GM18858 (cell line): ENCODE results near the gene PPP1CC.
"Not testable (repeated sequence)": the region's sequence is repeated elsewhere in the genome, so short reads cannot be mapped to it uniquely, and the experiment has no call there.

Source experiments
- ATAC-seq: cut with Tn5 transposase; IDR thresholded peaks from one replicate; pipeline ENCODE4 v1.9.1; 2021; ENCODE audit not compliant: unreplicated experiment

PPP1CC gene

DNA sequence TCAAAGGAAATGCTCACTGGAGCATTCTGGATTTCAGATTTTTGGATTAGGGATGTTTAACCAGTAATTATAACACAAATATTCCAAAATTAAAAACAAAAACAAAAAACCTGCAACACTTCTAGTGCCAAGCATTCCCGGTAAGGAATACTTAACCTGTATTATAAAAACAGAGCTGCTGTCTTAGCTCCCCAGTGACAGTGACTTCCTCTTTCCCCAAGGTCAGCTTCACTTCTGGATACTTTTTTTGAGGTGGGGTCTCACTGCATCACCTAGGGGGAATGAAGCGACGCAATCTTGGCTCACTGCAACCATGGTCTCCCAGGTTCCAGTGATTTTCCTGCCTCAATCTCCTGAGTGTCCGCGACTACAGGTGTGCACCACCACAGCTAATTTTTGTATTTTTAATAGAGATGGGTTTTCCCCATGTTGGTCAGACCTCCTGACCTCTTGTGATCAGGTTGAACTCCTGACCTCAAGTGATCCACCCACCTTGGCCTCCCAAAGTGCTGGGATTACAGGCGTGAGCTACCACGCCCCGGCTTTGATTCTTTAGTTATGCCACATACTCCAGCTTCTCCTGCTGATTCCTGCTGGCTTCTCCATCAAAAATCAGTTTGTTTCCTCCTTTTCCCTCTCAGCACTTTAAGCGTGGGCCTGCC, 15.9 kb downstream of the PPP1CC start:
- ATAC-seq, result no peak

- ATAC-seq, result no peak
Measured at GRCh38 chr12:110726028-110726427, 16.7 kb downstream of the PPP1CC start.

- no peak for ATAC-seq
Measured at GRCh38 chr12:110725267-110725666, 17.4 kb downstream of the PPP1CC start.

DNA sequence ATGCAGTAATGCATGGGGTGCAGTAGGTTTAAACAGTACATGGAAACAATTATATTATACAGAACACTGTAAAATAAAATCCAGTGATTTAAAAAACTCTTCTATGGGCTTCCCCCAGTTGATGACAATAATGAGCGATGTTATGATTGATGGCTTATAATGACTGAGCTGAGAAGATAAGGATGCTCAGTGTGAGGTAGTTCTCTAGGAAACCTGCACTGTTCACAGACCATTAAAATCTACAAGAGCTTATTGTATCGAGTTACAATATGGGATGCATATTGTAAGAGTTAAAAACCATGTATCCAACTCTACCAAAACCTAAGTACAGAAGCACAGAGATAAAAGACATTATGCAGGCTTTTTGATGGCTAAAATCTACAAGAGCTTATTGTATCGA, 19.8 kb downstream of the PPP1CC start:
- not testable (repeated sequence) for ATAC-seq

- ATAC-seq, result no peak
Measured at GRCh38 chr12:110721570-110721969, 21.1 kb downstream of the PPP1CC start.

- ATAC-seq, result no peak
Measured at GRCh38 chr12:110720516-110720915, 22.2 kb downstream of the PPP1CC start.

DNA sequence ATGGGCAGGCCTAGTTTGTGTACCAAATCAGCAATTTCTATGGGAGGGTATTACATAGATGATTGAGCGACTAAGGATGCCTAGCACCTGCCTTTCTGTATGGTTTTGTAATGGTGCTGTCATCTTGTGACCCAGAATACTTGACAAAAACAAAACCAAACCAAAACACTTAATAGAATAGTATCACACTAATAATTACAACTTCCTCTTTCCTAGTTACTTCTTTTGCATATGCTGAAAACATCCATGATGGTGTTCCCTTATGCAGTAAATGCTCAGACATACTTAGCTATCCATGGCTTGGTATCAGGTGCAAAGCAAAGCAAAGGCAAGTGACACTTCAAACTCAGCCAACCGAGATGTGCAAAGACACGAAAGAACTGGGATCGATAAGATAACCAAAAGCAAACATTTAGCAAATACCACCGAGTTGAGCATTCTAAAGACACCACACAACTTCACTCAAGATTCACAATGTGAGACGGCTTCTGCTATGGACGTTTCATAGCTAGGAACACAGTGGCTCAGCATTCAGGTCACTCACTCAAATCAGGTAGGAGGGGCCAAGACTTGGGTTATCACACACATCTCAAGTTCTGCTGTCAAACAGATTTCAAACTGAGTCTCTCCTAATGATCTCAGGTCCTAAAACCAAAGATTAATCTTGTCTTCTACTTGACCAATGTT, 24.3 kb downstream of the PPP1CC start:
- ATAC-seq, result no peak

DNA sequence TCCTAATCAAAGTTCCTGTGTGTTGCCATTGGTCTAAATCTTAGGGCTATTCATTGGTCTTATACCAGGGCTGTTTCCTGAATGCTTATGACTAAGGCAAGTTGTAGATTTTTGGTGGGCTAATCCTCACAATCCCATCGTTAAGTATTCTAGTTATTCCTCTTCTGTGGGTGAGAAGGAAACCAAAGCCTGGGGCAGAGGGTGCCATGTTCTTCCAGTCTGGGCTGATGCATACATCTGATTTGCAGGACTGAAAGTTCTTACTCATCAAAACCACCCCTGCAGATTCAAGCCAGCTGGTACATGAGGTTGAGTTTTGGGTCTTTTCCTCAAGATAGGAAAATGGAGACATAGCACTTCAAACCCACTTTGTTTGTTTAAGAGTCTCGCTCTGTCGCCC, 25.7 kb downstream of the PPP1CC start:
- no peak for ATAC-seq

GRCh38 chr12:110708917-110709316, 33.8 kb downstream of the PPP1CC start:
- ATAC-seq, result no peak

GRCh38 chr12:110705309-110705708, 37.4 kb downstream of the PPP1CC start:
- no peak for ATAC-seq

- no peak for ATAC-seq
Measured at GRCh38 chr12:110704750-110705149, 37.9 kb downstream of the PPP1CC start.

DNA sequence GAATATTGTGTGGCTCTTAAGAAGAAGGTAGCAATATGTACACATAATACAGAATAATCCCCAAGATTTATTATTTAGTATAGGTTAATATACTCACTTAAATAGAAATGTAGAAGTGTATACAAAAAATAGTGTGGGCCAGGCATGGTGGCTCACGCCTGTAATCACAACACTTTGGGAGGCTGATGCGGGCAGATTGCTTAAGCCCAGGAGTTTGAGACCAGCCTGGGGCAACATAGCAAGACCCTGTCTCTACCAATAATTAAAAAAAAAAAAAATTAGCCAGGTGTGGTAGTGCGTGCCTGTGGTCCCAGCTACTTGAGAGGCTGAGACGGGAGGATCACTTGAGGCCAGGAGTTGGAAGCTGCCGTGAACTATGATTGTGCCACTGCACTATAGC, 38.5 kb downstream of the PPP1CC start:
- ATAC-seq, result no peak

- no peak for ATAC-seq
Measured at GRCh38 chr12:110702081-110702480, 40.6 kb downstream of the PPP1CC start.

GRCh38 chr12:110699591-110700445, 42.9 kb downstream of the PPP1CC start:
- no peak for ATAC-seq

DNA sequence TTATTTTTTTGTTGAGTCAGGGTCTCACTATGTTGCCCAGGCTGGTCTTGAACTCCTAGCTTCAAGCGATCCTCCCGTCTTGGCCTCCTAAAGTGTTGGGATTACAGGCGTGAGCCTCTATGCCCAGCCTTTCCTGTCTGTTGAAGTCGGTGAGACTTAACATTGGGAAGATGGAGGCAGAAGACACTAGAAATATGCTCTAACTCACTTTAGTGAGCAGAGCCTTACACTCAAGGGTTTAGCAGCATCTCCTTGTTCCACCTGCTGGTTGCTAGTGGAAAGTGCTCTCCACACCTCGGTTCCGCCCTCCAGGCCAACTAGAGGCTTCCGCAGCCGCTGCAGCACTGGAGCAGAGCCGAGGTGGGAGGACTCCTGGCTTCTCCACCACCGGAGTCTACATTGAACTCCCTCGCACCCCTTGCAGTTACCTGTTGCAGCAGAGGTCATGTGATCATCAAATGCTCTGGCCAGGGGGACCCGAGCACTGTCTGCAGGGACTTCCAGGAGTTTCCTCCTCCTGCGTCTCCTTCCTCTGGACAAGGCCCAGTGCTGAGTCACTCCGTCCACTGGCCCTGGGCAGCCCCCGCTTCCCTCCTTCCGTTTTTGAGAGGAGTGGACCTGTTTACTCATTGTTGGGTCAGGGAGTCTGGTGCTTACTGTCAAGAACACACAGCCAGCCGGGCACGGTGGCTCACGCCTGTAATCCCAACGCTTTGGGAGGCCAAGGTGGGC, 44.4 kb downstream of the PPP1CC start:
- ATAC-seq, result peak; percentile 55

- no peak for ATAC-seq
Measured at GRCh38 chr12:110697236-110697635, 45.5 kb downstream of the PPP1CC start.

DNA sequence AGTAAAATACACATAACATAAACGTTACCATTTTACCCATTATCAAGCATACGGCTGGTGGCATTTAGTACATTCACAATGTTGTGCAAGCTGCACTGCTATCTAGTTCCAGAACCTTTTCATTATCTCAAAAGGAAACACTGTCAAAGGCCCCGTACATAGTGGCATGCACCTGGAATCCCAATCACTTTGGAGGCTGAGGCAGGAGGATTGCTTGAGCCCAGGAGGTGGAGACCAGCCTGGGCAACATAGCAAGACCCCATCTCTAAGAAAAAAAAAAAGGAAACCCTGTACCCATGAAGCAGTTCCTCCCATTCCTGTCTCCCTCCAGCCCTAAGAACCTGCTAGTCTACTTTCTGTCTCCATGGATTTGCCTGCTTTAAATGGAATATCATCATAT, 46.4 kb downstream of the PPP1CC start:
- ATAC-seq, result no peak

- no peak for ATAC-seq
Measured at GRCh38 chr12:110694330-110694901, 48.3 kb downstream of the PPP1CC start.

DNA sequence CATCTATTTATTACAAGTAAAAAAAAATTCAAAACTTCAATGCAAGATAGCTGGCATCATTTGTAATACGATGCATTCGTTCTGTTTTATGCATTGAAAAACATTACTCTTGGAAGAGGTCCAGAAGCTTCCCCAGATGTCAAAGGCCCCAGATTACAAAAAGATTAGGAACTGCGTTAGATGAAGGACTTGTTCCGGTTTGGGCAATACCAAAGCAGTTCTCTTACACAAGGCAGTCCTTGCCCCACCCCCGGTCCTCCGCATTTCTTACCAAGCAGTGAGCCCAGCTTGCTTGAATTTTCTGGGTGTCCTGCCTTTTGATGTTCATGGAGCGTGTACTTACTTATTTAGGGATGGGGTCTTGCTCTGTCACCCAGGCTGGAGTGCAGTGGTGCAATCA, 49.0 kb downstream of the PPP1CC start:
- ATAC-seq, result no peak

GRCh38 chr12:110690127-110690430, 52.6 kb downstream of the PPP1CC start:
- ATAC-seq, result no peak
